22Rv1 (cell line): Measurements from ENCODE around the gene CD99.

Source experiments
- H3K27ac ChIP-seq: fragments of 450-650 bp; 2 replicates; pipeline ENCODE4 v1.5.1; 2017
- ZFX ChIP-seq: fragments of 450-650 bp; IDR thresholded peaks from 2 replicates; pipeline ENCODE4 v1.6.1; 2017; ENCODE audit warnings: antibody characterized with exemption, borderline replicate concordance
- TF ChIP-seq, protein P1 (sequence below): fragments of 450-650 bp; IDR thresholded peaks from 2 replicates; pipeline ENCODE4 v1.5.1; 2017; ENCODE audit warnings: mild to moderate bottlenecking

Gene CD99

DNA sequence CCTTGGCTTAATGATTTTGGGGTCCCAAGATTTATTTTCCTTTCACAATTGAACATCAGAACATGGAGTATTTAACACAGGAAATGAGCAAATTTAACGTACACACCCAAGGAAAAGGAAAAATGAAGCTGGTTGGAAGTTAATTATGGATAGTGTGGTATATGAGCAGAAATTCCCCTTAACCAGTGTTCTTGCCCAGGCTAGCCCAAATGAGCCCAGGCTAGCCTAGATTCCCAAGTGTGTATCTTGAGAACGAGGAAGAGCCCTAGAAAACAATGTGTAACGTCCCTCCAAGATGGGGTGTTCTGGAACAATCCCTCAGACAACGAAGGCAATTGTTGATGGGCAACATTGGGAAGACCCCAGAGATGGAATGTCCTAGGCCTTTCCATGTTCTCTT, 94.4 kb downstream of the CD99 start:
- H3K27ac ChIP-seq: no peak overlapping the region
- TF ChIP-seq ZFX: no peak
- TF ChIP-seq, protein P1, sequence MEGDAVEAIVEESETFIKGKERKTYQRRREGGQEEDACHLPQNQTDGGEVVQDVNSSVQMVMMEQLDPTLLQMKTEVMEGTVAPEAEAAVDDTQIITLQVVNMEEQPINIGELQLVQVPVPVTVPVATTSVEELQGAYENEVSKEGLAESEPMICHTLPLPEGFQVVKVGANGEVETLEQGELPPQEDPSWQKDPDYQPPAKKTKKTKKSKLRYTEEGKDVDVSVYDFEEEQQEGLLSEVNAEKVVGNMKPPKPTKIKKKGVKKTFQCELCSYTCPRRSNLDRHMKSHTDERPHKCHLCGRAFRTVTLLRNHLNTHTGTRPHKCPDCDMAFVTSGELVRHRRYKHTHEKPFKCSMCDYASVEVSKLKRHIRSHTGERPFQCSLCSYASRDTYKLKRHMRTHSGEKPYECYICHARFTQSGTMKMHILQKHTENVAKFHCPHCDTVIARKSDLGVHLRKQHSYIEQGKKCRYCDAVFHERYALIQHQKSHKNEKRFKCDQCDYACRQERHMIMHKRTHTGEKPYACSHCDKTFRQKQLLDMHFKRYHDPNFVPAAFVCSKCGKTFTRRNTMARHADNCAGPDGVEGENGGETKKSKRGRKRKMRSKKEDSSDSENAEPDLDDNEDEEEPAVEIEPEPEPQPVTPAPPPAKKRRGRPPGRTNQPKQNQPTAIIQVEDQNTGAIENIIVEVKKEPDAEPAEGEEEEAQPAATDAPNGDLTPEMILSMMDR: no peak

DNA sequence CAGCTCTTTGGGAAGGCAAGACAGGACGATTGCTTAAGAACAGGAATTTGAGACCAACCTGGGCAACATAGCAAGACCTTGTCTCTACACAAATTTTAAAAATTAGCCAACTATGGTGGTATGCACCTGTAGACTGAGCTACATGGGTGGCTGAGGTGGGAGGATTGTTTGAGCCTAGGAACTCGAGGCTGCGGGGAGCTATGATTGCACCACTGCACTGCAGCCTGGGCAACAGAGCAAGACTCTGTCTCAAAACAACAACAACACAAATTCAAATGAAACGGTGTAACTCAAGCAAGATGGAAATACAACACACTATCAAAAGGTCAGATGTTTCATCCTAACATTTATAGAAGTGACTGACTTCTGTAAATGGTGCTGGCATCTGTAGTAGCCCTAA, 97.9 kb downstream of the CD99 start:
- H3K27ac ChIP-seq: no peak overlapping the region
- TF ChIP-seq ZFX: no peak
- TF ChIP-seq, protein P1: no peak

DNA sequence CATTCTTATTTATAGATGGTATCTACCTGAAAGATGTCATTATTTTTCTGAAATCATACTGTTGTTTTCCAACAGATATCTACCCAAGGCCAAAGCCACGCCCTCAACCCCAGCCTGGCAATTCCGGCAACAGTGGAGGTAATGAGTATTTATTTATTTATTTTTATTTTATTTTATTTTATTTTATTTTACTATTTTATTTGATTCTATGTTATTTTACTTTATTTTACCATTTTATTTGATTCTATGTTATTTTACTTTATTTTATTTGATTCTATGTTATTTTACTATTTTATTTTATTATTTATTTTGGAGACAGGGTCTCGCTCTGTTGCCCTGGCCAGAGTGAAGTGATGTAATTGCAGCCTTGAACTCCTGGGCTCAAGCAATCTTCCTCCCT, 98.5 kb downstream of the CD99 start:
- no peak overlapping the region for H3K27ac ChIP-seq
- TF ChIP-seq ZFX: no peak
- TF ChIP-seq, protein P1: no peak
